ENCODE results near the gene FOXF1.

FOXF1 gene

GRCh38 chr16:86501989-86502855 is 8.1 kb upstream of the FOXF1 start:
- no peak for TF ChIP-seq CTCF (conservative IDR thresholded peaks at IDR 0.05)
- H3K27ac ChIP-seq, result no peak overlapping the region

- no peak for TF ChIP-seq CTCF (conservative IDR thresholded peaks at IDR 0.05)
- no peak overlapping the region for H3K27ac ChIP-seq
These were observed 7.2 kb upstream of the FOXF1 start for GRCh38 chr16:86502856-86503748.

- no peak overlapping the region for H3K27ac ChIP-seq
- TF ChIP-seq CTCF (conservative IDR thresholded peaks at IDR 0.05), result no peak
These were observed 6.5 kb upstream of the FOXF1 start for GRCh38 chr16:86503830-86504229.

- no peak overlapping the region for H3K27ac ChIP-seq
- TF ChIP-seq CTCF (conservative IDR thresholded peaks at IDR 0.05), result no peak
These were observed 5.8 kb upstream of the FOXF1 start for GRCh38 chr16:86504315-86505184.

GRCh38 chr16:86505185-86505898 is 5.0 kb upstream of the FOXF1 start:
- H3K27ac ChIP-seq, result no peak overlapping the region
- TF ChIP-seq CTCF (conservative IDR thresholded peaks at IDR 0.05), result no peak

- TF ChIP-seq CTCF (conservative IDR thresholded peaks at IDR 0.05), result no peak
- no peak overlapping the region for H3K27ac ChIP-seq
These were observed 4.1 kb upstream of the FOXF1 start for GRCh38 chr16:86505899-86506864.
